Left renal pelvis (tissue), 4 donors: Measurements from ENCODE around the gene BRIP1. TPM values are rescaled to one million over a fixed set of nuclear protein-coding genes. Genes with fewer than 3 reads are reported as not detected.
"Not testable (repeated sequence)": the region's sequence is repeated elsewhere in the genome, so short reads cannot be mapped to it uniquely, and the experiment has no call there.

Experiments used
- DNase-seq, 4 donors: peaks; one replicate each; pipeline ENCODE4 v3.0.0-alpha.2; 2013; ENCODE audit warnings: low read depth in 4 of 4, low spot score in 3 of 4
- polyA plus RNA-seq, 4 donors: library from polyadenylated mRNA; unstranded; fragments of 120-200 nt; gene quantifications; one replicate each; pipeline ENCODE4 v1.2.1, GENCODE V29; 2013; ENCODE audit not compliant: insufficient read length in 4 of 4

BRIP1 gene
- polyA plus RNA-seq, 4 donors, result 8.3 to 12.5 (median 10.5) TPM

DNA sequence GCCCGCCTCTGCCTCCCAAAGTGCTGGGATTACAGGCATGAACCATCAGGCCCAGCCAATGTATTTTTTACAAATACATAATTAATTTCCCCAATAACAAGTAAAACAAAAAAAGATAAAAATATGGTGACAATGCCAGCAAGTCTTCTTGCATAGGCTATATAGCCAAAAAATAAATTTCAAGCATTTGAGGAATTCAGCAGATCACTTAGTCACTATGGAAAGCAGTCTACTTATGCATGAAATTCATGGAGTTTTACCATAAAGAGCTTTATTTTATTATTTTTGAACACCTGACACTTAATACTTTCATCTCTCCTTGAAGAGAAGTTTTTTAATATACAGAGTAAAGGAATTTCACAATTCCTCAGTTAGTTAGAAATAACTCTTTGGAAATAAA lies 56.4 kb downstream of the BRIP1 start:
- DNase-seq, result no peak

DNA sequence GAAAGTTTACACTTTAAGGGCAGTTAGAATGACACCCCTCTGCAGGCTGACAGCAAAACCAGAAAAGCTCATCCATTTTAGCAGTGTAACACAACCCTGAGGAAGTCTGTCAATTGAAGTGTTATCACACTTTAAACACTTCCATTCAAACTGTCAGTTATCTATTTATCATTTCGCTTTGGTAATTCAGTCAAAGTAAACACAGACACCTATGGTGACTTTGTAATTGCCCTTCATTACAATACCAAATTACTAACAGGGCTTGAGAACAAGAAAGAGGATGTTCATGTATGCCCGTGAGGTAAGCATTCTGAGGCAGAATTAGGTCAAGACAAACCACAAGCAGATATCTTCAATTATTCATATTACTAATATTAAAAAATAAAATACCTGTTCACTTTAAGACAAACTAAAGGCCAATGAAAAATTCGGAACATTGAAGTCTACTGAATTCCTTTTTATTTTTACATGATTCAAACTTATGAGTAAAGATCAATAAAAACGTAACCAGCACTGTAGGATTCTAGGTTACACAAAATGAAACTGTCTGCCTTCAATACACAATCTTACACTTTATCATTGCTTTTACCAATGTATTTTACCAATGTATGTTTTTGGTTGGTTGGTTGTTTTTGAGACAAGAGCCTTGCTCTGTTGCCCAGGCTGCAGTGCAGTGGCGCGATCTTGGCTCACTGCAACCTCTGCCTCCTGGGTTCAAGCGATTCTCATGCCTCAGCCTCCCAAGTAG lies 57.1 kb downstream of the BRIP1 start:
- DNase-seq, result no peak

DNA sequence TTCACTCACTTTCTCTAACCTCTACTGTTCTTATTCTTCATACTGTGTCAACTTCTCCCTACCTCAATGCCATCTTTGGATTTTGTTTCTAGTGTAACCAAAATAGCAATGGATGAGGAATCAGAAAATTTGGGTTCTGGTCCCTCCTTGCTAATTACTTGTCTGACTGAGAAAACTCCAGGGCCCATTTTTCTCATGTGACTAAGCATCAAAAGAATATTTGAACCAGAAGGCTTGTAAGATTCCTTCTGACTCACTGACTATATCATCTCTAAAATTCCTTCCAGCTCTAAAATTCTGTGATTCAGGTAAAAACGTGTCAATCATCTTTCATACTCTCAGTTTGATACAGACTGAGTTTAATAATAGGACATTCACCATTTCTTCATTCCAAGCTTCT lies 57.9 kb downstream of the BRIP1 start:
- no peak for DNase-seq

DNA sequence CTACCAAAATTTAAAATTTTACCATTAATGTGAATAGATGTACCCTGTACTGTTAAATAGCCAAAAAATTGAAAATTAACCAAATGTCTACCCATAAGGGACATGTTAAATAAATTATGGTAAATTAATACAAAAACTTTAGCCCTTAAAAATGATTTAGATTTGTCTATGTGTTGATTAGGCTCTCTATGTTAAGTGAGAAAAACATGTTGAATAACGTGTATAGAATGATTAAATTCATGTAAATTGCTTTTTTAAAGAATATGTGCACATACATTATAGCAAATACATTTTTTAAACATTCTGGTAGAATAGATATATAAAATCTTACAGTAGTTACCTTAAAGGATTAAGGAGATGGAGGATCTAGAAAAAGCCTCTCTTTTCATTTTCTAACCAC lies 59.5 kb downstream of the BRIP1 start:
- DNase-seq, result no peak

DNA sequence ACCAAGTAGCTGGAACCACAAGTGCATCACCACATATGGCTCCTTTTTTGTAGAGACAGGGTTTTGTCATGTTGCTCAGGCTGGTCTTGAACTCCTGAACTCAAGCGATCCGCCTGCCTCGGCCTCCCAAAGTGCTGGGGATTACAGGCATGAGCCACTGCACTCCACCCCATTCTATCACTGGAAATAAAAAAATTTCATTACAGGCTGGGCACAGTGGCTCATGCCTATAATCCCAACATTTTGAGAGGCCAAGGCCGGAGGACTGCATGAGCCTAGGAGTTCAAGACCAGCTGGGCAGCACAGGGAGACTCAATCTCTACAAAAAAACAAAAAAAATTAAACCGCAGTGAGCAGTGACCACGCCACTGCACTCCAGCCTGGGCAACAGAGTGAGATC lies 60.1 kb downstream of the BRIP1 start:
- no peak for DNase-seq

DNA sequence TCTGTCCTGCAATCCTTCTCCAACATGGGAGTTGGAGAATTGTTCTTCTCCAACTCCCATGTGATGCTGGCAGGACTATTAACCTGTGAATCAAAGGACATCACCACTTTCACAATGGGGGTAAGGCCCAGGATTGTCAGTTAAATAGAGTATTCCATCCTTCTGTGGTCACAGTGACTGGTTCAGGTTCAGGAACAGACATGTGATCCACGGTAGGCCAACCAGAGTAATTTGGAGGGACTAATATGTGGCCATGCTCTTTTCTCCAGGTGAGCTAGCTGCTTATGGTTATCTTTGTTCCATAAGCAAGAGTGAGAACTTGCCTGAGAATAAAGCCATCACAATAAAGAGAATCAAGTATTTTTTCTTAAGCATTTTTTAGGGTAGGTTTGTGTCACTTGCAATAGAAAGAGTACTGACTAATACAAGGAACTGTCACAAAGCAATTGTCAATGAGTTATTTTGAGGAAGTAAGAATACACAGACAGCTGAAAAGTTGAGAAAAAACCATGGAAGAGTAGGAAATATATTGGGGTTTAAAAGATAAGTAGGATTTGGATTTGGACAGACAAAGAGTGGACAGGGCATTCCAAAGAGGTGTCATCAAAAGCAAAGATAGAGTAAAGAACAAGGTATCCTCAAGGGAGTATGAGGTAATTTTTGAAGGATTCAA lies 63.4 kb downstream of the BRIP1 start:
- no peak for DNase-seq

DNA sequence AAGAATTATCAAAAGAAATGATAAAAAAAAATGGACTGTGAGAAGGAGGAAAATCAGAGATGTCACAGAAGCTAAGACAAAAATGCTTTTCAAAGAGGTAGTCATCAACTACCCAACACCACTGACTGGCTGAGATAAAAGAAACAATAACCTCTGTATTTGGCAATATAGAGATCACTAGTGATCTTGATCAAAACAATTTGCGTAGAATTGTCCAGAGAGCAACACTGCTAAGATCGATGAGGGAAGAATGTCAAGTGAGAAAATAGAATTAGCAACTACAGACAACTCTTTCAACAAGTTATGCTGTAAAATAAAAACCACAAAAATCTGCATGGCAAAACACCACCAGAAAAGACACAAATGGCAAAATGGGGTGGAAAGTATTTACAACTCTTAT lies 66.0 kb downstream of the BRIP1 start:
- DNase-seq, result no peak

DNA sequence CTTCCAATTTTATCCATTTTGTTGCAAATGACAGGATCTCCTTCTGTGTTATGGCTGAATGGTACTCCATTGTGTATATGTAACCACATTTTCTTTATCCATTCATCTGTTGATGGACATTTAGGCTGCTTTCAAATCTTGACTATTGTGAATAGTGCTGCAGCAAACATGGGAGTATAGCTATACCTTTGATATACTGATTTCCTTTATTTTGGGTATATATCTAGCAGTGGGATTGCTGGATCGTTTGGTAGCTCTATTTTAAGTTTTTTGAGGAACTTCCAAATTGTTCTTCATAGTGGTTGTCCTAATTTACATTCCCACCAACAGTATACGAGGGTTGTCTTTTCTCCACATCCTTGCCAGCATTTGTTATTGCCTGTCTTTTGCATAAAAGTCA lies 67.8 kb downstream of the BRIP1 start:
- no peak for DNase-seq

DNA sequence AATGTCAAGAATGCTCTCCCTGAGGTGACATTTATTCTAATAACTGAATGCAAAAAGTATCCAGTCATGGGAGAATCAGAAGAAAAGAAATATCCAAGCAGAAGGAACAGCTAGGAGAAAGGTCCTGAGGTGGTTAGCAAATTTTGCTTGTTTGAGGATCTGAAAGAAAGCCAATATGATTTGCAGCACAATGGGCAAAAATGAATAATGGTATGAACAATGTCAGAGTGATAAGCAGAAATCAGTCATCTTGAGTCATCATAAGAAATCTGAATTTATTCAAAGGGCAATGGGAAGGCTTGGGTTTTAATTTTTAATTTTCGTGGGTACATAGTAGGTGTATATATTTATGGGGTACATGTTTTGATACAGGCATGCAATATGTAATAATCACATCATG lies 68.5 kb downstream of the BRIP1 start:
- DNase-seq, result no peak

DNA sequence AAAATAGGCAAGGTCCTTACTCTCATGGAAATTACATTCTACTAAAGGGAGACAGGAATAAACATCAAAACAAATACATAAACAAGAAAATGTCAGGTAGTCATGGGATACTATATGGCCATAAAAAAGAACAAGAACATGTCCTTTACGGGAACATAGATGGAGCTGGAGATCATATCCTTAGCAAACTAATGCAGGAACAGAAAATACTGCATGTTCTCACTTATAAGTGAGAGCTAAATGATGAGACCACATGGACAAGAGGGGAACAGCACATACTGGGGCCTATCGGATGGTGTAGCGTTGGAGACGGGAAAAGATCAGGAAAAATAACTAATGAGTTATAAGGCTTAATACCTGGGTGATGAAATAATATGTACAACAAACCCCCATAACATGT lies 69.1 kb downstream of the BRIP1 start:
- DNase-seq, result no peak

DNA sequence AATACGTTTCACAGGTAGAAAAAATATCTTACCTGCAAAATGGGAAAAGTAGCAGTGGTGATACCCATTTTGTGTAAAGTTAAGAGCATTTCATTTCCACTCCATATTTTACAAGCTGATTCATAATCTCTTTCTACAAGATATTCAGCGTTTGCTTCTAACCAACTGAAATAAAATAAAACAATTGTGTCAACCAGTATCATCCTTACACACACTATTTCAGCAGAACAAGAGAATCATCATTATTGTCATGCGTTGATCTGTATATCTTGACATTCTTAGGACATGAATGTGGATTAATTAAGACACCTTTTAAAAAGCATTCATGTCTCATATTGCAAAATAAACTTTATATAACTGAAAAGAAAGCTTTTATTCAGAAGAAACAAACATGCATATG lies 69.8 kb downstream of the BRIP1 start:
- DNase-seq, result no peak

DNA sequence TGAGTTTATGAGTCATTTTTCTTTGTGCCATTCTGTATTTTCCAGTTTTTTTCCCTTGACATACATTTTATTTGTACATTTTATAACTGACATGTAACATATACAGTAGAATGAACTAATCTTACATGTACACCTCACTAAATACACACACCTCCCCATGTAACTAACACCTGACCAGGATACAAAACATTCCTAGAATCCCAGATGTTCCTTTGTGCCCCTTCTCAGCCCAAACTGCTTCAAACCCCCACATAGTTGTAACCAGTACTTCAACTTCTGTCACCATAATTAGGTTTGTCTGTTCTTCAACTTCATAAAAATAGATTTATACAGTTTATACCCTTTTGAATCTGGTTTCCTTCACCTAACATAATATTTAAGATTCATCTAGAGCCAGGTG lies 73.5 kb downstream of the BRIP1 start:
- DNase-seq, result no peak

DNA sequence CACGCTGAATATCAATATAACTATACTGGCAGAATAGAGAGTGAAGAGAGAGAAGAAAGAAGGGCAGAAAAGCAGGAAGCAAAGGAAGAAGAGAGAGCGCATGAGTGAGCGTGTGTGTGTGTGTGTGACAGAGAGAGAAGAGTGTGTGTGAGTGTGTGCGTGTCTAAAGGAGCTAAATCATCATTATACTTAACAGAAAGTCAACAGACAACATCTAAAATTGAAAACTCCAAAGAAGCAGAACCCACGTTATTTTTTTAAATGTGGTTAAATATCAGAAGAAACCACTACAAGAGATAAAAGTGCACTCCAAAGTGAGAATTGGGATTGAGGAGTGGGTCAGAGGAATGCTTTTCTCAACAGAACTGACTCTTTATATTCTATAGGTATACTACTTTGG lies 77.2 kb downstream of the BRIP1 start:
- DNase-seq, result no peak

DNA sequence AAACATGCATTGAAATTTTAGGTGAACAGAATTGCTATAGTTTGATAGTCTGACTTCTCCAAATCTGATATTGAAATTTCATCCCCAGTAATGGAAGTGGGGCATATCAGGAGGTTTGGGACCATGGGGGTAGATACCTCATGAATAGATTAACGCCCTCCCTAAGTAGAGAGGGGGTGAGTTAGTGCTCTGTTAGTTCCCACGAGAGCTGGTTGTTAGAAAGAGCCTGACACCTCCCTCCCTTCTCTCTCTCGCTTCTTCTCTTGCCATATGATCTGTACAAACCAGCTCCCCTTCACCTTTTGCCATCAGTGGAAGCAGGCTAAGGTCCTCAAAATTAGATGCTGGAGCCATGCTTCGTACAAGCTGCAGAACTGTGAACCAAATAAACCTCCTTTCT lies 78.8 kb downstream of the BRIP1 start:
- no peak for DNase-seq

DNA sequence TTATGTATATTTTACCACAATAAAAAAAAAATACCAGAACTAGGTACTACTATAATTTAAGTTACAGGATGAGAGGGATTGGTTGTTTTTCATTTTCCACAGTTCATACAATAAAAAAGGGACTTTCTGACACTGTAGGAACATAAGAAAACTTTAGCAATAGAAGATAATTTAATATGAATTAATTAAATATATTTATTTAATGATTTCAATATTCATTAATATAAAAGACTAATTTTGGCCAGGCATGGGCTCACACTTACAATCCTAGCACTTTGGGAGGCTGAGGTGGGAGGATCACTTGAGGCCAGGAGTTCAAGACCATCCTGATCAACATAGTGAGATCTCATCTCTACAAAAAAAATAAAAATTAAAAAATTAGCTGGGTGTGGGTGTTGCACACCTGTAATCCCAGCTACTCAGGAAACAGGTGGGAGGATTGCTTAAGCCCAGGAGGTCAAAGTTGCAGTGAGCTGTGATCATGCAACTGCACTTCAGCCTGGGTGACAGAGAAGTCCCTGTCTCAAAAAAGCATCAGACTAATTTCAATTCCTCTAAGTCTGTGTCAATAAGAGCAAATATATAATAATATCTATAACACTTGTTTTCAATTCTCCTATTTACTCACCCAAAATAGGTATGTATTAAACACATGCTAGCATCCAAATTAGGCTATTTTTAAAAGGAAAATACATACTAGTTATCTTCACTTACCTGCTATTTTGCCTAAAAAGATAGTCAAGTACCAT lies 79.6 kb downstream of the BRIP1 start:
- DNase-seq, result no peak

DNA sequence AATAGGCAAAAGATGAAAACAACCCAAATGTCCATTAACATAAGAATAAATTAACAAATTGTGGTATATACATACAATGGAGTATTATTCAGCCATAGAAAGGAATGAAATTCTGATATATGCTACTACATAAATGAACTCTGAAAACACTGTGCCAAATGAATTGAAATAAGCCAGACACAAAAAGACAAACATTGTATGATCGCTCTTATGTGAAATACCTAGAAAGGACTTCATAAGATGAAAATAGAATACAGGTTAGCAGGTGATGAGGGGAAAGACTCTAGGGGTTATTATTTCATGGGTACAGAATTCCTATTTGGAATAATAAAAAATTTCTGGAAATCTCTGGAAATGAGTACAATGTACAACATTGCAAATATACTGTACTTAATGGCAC lies 80.2 kb downstream of the BRIP1 start:
- no peak for DNase-seq

DNA sequence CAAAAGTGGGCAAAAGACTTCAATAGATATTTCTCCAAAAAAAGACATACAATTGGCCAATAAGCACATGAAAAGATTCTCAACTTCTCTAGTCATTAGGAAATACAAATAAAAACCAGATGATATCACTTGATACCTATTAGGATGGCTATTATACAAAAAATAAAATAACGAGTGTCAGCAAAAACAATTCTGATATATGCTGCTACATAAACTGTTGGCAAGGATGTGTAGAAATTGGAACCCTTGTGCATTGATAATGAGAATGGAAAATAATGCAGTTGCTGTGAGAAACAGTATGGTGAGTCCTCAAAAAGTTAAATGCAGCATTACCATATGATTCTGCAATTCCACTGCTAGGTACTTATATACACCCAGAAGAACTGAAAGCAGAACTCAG lies 80.6 kb downstream of the BRIP1 start:
- no peak for DNase-seq

DNA sequence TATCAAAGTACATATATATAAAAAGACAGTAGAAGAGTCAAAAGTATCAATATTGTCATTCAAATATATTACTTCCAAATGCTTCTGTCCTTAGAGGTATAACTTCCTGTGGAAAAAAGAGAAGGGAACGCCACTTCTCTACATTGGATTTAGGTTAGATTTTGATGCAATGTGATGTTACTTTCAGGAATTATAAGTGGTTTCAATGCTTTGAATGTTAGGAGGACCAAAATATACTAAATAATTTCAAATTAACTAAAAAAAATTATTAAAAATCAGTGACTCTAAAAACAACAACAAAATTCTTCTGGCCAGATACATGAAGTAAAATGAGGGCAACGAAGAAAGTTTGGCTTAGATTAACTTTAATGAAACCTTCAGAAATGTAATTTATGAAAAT lies 88.0 kb downstream of the BRIP1 start:
- no peak for DNase-seq

DNA sequence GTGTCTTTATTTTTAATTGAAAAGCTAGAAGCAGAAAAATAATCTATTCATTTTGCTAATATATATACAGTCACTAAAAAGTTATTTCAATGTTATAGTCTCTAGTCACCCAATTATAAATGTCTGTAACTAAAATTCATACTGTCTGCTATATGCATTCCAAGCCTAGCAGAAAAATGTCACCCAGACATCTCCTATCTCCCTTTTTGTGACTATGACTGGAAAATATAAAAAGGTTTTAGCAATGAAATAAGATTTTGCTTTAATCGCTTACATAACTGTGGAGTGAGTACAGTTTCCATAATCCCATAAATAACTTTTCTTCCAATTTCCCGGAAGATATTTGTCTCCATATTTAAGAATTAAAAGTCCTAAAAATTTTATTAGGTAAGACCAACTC lies 88.6 kb downstream of the BRIP1 start:
- no peak for DNase-seq

DNA sequence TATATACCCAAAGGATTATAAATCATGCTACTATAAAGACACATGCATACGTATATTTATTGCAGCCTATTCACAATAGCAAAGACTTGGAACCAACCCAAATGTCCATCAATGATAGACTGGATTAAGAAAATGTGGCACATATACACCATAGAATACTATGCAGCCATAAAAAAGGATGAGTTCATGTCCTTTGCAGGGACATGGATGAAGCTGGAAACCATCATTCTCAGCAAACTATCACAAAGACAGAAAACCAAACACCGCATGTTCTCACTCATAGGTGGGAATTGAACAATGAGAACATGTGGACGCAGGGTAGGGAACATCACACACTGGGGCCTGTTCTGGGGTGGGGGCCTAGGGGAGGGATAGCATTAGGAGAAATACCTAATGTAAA lies 89.2 kb downstream of the BRIP1 start:
- DNase-seq, result not testable (repeated sequence)

DNA sequence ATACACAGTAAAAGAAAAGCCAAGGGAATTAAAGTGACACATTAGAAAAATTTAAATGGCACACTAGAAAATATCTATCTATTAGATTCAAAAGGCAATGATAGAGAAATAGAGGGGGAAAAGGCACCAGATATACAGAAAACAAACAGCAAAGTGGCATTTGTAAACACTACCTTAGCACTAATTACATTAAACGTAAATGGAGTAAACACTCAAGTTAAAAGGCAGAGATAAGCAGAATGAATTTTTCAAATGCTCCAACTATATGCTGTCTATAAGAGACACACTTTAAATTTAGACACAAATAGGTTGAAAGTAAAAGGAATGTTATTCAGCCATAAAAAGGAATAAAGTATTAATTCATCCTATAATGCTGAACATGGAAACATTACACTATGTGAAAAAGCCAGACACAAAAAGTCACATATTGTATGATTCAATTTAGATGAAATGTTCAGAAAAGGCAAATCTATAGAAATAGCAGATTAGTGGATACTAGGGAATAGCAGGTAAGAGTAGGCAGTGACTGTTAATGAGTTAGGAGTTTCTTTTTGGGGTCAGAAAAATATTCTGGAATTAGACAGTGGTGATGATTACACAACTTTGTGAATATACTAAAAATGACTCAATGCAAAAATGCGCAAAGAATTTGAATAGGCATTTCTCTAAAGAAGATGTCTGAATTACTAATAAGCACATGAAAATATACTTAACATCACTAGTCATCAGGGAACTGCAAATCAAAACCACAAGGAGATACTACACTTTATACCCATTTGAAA lies 92.4 kb downstream of the BRIP1 start:
- no peak for DNase-seq
